ENCODE measurements around the gene PGM5. TPM values are rescaled to one million over a fixed set of nuclear protein-coding genes. Genes with fewer than 3 reads are reported as not detected.

The PGM5 gene
- total RNA-seq, 1 experiment from 2014 or later = not detected

DNA sequence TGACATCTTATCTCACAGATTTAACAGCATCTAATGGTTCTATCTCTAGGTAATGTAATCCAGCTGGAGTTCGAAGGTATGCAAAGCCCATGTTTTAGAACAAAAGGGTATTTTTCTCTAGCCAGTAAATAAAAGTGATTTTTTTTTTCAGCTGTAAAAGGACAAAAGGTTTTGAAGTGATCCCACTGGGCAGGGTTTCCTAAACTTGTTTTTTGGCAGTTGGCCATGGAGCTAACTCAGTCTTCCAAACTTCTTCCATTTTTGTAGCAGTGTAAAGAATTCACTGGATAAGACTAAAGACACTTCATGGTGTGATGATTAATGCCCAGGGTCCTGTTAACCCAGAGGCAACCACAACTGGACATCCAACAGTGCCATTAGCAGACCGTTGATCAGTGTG lies 120.4 kb downstream of the PGM5 start:
- Histone ChIP-seq H3K23ac (ENCODE audit: insufficient read length, low read depth, low read length) (no peak overlapping the region), H3K4me1 (ENCODE audit: insufficient read depth, low read length) (no peaks in the 10 kb centered on the region), H3K18ac (ENCODE audit: insufficient read length, low read depth, low read length) (no peak overlapping the region), H4K20me1 (ENCODE audit: control insufficient read depth, insufficient read depth, insufficient read length) (no peaks in the 10 kb centered on the region), H4K91ac (ENCODE audit: insufficient read length, low read depth, low read length) (no peak overlapping the region), H3K23me2 (ENCODE audit: insufficient read length, low read depth, low read length, poor library complexity, severe bottlenecking) (no peaks in the 10 kb centered on the region), H4K8ac (replicated peaks; ENCODE audit: insufficient read length, low read depth, low read length) (no peak overlapping the region), H3K9ac (ENCODE audit: extremely low read depth, insufficient read length, low read length) (no peak overlapping the region), H2AK5ac (ENCODE audit: insufficient read length, low read length) (no peak overlapping the region), H2AFZ (ENCODE audit: low read length) (no peak overlapping the region), H3K27me3 (ENCODE audit: insufficient read depth, low read length) (no peaks in the 10 kb centered on the region), H2BK120ac (ENCODE audit: low read depth, low read length, poor library complexity, severe bottlenecking) (no peak overlapping the region), H2BK5ac (ENCODE audit: insufficient read length, low read length) (no peak overlapping the region), H2BK15ac (ENCODE audit: low read depth, low read length) (no peak overlapping the region), H3K4me2 (ENCODE audit: insufficient read depth, insufficient read length, low read length) (no peak overlapping the region), H2BK20ac (ENCODE audit: low read depth, low read length, poor library complexity, severe bottlenecking) (no peak overlapping the region), H4K5ac (ENCODE audit: insufficient read length, low read depth, low read length) (no peak overlapping the region), H3K79me1 (ENCODE audit: insufficient read depth, low read depth, low read length, poor library complexity, severe bottlenecking) (no peaks in the 10 kb centered on the region), H3K4ac (ENCODE audit: low read depth, low read length) (no peak overlapping the region), H3K56ac (ENCODE audit: insufficient read length, low read depth, low read length) (no peak overlapping the region), H2BK12ac (ENCODE audit: insufficient read length, low read depth, low read length) (no peak overlapping the region), H3T11ph (ENCODE audit: low read length) (no peak overlapping the region), H3K27ac (ENCODE audit: insufficient read length, low read depth, low read length) (no peak overlapping the region), H3K79me2 (ENCODE audit: insufficient read depth, low read length) (no peaks in the 10 kb centered on the region), H3K9me3 (ENCODE audit: control insufficient read depth, low read depth, low read length) (no peaks in the 10 kb centered on the region), H3K14ac (ENCODE audit: insufficient read depth, low read length) (no peak overlapping the region)
- no peak for DNase-seq
- Mint-ChIP-seq H3K4me1 (no peaks in the 10 kb centered on the region), H3K36me3 (ENCODE audit: insufficient read depth in 1 of 3, low read depth in 3 of 3) (no peaks in the 10 kb centered on the region), H3K9me3 (no peaks in the 10 kb centered on the region), H3K4me3 (no peak overlapping the region), H3K27ac (no peak overlapping the region), H3K27me3 (ENCODE audit: low read depth) (peaks cover 89% of the 10 kb centered on the region)
- WGBS (ENCODE audit: extremely low coverage, insufficient read length, low lambda C conversion rate) = no CpG with 5 or more reads among the region's 2 CpGs
- TF ChIP-seq, protein P1, sequence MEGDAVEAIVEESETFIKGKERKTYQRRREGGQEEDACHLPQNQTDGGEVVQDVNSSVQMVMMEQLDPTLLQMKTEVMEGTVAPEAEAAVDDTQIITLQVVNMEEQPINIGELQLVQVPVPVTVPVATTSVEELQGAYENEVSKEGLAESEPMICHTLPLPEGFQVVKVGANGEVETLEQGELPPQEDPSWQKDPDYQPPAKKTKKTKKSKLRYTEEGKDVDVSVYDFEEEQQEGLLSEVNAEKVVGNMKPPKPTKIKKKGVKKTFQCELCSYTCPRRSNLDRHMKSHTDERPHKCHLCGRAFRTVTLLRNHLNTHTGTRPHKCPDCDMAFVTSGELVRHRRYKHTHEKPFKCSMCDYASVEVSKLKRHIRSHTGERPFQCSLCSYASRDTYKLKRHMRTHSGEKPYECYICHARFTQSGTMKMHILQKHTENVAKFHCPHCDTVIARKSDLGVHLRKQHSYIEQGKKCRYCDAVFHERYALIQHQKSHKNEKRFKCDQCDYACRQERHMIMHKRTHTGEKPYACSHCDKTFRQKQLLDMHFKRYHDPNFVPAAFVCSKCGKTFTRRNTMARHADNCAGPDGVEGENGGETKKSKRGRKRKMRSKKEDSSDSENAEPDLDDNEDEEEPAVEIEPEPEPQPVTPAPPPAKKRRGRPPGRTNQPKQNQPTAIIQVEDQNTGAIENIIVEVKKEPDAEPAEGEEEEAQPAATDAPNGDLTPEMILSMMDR (conservative IDR thresholded peaks at IDR 0.05) = no peak
